Daoy (cell line): Measurements from ENCODE around the gene EIF5B. TPM values are rescaled to one million over a fixed set of nuclear protein-coding genes. Genes with fewer than 3 reads are reported as not detected.
"Not testable (repeated sequence)": the region's sequence is repeated elsewhere in the genome, so short reads cannot be mapped to it uniquely, and the experiment has no call there.

Source experiments
- DNase-seq: peaks from one replicate; pipeline ENCODE4 v3.0.0-alpha.2; 2015; ENCODE audit warnings: low read depth
- total RNA-seq: library from RNA; depleted of rRNA; stranded (reverse); fragments of >200 nt; shearing (Covaris generic); gene quantifications from 2 replicates; pipeline ENCODE4 v1.2.3, GENCODE V29; 2014

The EIF5B gene
- total RNA-seq, 1 experiment from 2014 or later = 16.6 TPM

DNA sequence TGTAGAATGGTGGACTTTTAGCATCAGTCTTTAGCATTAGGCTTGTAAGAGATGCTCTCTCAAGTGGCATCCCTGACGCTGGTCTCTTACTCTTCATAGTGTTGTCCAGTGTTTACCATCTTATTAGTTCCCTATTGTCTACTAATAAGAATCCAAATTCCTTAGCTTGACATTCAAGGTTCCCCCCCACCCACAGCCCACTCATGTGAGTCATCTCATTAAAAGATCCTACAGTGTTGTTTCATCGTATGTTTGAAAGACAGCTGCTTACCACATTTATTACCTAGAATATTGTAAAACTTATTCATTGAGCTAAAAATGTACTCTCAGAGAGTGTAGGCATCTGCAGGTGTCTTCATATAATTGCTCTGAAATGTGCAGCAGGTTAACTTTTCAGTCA, 28.5 kb downstream of the EIF5B start:
- DNase-seq = no peak

DNA sequence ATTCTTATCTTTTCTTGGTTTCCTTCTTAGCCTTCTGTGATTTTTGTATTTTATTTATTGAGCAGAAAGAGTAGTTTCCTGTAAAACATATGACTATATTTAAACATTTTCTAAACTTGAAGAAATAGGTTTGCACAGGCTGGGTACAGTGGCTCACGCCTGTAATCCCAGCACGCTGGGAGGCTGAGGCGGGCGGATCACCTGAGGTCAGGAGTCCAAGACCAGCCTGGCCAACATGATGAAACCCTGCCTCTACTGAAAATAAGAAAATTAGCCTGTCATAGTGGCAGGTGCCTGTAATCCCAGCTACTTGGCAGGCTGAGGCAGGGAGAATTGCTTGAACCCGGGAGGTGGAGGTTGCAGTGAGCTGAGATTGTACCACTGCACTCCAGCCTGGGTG, 31.7 kb downstream of the EIF5B start:
- not testable (repeated sequence) for DNase-seq

DNA sequence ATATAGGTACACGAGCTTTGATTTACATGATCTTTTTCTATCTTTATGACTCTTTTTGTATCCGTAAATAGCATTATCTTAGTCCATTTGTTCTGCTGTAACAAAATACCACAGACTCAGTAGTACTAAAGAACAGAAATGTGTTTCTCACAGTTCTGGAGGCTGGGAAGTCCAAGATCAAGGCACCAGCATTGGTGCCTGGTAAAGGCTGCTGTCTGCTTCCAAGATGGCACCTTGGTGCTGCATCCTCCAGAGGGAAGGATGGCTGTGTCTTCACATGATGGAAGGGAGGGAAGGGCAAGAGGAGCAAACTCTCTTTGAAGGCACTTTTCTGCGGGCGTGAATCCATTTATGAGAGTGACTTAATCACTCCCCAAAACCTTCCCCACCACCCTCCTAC, 36.0 kb downstream of the EIF5B start:
- no peak for DNase-seq

DNA sequence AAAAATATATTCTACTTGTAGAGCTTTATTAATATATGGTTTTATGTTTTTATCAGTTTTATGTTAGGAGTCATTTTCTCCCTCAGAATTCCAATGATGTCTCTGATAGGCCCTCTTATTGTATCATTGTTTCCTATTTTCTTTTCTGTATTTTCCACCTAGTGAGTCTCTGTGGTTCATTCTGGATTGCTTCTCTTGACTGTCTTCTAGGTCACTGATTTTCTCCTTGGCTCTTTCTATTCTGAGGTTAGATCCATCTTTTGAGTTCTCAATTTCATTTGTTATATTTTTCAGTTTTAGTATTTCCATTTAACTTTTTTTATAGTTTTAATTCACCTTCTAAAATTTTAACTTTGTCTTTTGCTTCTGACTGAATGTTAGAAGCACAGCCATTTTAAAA, 37.6 kb downstream of the EIF5B start:
- DNase-seq = no peak

DNA sequence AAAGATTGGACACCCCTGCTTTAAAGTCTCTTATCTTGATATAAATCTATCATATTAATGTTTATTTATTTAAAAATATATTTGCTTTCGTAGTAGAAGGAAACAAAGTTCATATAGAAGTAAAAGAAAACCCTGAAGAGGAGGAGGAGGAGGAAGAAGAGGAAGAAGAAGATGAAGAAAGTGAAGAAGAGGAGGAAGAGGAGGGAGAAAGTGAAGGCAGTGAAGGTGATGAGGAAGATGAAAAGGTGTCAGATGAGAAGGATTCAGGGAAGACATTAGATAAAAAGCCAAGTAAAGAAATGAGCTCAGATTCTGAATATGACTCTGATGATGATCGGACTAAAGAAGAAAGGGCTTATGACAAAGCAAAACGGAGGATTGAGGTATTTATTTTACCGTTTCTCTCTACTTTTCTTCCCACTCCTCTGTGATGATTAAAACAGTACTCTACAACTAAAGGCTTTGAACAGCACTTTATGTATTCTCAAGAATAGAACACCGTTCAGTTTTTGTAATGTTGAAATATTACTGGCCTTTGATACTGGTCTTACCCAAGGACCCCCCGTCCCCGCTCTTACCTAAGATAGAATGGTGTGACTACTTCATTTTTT, 39.2 kb downstream of the EIF5B start:
- no peak for DNase-seq

DNA sequence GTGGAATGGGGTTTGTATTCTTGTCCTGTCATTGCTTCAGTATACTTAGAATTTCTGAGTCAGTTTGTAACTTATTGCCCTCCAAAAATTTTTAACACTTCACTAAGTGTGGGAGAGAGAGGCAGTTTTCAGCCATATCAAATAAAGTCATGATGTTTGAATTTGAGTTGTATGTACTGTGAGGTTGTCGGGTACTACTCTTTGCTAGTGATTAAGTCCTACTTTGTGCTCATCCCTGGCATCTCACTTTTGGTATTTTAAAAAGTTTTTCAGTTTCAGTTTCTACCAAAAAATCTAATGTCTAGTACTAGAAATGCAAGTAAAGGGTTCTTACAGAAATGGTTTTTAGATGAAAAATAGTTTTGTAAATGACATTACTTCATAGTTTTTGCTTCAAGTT, 40.7 kb downstream of the EIF5B start:
- no peak for DNase-seq

DNA sequence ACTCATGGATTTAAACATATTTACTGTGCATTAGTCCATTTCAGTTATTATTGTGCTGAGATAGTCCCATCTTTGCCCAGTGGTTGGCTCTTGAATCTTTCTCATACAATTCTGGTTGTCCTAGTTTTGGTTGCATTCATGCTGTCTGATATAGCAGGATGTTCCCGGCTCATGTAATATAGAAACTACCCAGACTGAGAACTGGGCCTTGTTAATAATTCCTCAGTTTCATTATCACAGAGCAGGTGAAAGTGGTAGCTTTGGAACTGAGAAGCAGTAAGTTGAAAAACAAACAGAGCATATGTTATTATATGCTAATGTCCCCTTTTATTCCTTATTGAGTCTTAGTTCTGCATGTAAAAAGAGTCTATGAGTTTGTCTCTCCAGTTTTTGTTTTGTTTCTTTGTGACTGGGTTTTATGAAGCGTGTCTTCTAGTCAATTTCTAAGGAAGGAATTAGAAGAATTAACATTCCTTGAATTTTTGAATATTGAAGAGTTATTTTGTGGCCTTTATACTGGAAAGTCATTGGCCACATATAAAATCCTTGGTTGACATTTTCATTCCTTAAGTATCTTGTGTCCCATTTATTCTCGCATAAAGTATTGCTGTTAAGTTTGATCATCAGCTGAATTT, 43.3 kb downstream of the EIF5B start:
- no peak for DNase-seq

DNA sequence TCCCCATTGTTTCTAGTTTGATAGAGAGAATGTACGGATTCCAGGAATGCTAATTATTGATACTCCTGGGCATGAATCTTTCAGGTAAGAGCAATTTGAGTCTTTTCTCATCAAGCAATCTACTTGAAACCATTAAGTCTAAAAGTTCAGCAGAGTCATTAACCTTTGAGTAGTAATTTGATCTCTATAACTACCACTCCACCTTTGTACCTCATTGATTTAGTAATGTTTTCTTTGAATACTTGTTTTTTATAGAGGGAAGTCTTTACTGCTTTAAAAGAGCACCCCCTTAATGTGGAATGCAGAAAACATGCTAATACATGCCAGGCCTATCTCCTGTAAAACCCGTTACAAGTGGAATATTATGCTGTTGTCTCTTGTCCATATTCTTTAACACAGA, 45.0 kb downstream of the EIF5B start:
- no peak for DNase-seq

DNA sequence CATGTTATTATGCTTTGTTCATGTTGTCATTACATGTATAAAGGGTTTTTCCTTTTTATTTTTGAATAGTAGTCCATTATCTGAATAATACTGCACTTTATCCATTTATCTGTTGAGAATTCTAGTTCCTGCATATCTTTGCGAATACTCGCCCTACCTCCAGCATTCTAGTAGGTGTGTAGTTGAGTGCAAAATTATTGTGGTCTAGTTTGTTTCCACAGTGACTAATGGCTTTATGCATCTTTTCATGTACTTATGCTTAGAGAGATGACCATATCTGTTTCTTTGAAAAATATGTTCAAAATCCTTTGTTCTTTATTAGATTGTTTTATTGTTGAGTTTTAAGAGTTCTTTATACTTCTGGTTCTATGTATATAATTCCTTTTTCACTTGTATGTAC, 48.8 kb downstream of the EIF5B start:
- DNase-seq = no peak

DNA sequence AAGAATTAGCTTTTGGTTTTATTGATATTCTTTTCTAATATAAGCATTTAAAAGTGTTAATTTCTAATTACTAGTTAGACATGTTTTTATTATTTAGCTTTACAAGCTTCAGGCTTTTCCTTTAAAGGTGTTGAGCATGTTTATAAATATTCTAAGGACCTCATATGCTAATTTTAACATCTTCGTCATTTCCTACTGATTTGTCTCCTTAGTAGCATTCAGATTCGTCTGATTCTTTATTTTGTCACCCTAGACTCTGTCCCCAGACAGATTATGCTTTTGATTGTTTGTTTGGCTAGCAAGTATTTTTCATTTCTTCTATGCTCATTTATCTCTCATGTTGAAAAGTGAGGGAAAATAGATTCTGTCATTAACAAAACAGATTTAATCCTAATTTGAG, 51.7 kb downstream of the EIF5B start:
- no peak for DNase-seq

DNA sequence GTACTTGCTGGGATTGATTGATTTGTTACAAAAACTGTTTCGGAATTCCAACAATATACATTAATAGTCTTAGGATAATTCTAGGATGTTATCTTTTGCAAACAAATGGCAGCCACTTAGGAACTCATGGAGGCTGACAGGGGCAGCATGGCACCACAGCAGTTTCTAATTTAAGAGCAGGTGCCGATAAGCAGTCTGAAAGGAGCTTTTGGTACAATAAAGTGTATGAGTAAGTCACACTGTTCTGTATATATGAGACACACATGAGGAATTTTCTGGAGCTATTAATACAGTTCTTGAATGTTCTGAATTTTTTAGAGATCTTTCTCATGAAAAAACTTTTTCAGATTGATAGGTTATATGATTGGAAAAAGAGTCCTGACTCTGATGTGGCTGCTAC, 52.2 kb downstream of the EIF5B start:
- no peak for DNase-seq

DNA sequence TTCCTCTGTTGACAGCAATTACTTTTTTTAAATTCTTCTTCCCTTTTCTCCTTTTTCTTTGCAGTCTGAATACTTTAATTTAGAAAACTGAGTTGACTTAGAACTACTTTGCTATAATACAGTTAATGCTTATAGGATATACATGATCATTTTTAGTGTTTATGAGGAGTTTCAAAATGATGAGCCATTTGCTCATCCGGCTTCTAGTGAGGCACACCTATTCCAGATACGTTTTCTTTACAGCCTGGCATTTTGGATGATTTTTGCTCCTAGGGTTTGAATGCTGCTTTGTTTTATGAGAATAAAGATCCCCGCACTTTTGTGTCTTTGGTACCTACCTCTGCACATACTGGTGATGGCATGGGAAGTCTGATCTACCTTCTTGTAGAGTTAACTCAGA, 52.8 kb downstream of the EIF5B start:
- no peak for DNase-seq

DNA sequence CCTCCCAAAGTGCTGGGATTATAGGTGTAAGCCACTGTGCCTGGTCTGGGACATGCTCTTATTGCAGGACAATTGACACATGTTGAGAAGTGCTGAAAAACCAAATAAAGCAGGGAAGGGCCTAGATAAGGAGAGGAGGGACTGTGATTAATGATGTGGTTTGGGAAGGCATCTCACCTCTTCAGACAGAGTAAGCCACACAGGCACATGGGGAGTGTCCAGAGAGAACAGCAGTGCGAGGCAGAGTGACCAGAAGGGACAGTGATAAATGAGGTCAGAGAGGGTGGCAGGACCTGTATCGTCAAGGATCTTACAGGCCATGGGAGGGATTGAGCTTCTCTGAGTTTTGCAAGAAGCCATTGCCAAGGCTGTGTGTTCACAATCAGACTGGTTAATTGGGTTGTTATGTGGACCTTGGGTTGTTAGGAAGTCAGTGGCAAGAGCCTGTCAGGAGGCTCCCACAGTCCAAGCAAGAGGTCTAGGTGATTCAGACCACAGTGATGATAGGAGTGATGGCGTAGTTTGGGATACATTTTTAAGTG, 58.5 kb downstream of the EIF5B start:
- DNase-seq = no peak

DNA sequence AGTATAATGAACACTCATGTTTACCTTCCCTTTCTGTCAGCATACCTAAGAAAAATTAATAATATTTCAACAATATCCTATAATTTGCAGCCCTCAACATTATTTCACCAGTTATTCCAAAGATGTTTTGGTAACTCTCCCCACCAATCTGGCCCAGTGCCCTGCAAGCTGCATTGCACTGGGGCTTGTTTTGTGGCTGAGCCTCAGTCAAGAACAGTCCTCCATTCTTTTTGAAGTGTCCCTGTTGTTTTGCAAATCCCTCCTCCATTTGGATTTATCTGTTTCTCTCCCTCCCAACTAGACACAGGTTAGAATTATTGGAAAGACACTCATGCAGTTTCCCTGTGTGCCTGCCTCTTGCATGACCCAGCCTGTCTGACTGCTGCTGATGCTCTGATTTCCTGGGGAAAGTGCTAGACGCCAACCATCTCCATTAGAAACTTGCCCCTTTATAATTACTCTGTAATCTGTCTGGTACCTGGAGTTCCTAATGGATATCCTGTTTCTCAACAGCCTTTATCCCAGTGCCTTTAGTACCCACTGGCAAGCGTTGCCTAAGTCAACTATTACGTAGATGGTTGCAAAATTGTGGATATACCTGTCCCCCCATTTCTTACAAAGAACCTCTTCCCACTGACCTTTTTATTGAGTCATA, 60.2 kb downstream of the EIF5B start:
- DNase-seq = no peak

DNA sequence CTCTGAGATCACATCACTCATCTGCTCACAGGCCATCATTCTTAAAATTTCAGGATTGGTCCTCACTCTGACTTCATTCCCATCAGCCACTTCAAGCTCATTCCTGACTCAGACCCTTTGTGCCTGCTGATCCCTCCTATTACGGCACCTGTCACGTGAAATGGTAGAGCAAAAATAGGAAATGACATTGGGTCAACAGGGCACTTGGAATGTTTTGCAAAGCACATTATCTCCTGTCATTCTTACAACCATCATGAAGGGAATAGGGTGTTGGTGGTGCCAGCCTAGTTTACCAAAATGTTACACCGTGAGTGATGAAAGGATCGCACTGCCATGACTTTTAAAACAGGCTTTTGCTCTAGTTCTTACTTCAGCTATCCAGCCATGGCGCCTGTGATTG, 61.1 kb downstream of the EIF5B start:
- no peak for DNase-seq

DNA sequence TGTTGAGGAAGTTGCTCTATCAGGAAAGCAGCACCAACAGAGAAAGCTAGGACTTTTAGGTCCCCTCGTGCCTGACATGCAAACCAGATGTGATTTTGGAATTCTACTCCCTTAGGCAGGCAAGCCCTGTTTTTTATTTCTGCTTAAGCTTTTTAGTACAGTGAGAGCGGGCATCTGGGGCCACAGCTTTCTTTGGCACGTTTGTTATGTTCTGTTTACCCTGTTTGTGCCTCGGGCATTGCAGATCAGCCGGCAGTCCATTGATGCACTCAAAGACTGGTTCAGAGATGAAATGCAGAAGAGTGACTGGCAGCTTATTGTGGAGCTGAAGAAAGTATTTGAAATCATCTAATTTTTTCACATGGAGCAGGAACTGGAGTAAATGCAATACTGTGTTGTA, 61.9 kb downstream of the EIF5B start:
- DNase-seq = no peak

DNA sequence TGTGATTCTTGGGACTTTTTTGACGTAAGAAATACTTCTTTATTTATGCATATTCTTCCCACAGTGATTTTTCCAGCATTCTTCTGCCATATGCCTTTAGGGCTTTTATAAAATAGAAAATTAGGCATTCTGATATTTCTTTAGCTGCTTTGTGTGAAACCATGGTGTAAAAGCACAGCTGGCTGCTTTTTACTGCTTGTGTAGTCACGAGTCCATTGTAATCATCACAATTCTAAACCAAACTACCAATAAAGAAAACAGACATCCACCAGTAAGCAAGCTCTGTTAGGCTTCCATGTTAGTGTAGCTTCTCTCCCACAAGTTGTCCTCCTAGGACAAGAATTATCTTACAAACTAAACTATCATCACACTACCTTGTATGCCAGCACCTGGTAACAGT, 62.6 kb downstream of the EIF5B start:
- no peak for DNase-seq

DNA sequence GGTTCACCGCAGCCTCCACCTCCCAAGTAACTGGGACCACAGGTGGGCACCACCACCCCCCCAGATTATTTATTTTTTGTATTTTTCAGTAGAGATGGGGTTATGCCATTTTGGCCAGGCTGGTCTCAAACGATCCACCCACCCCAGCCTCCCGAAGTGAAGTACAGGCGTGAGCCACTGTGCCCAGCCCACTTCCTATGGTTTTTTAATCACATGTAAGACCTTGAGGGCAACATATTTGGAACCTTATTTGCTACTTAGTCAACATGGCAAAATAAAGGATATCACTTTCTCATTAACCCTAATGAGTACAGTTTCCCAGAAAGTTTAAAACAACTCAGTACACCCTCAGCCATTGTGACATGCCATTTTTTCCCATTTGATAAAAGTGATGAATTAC, 64.7 kb downstream of the EIF5B start:
- no peak for DNase-seq

DNA sequence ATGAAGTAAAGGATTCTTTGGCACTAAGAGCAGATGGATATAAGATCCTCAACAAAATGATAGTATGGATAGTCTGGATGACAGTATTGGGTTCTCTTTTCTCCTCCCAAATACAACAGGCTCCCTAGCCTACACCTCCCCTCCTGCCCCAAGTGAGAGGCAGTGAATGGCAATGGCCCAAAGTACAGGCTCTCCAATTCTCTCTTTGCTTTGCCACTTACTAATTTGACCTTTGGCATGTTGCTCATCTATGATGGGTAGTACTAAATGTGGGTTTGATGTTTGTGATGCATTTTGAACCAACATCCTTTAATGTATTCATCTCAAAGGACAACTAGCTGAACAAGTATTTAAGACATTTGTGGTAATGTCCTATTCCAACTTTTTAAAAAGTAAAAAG, 65.9 kb downstream of the EIF5B start:
- no peak for DNase-seq

DNA sequence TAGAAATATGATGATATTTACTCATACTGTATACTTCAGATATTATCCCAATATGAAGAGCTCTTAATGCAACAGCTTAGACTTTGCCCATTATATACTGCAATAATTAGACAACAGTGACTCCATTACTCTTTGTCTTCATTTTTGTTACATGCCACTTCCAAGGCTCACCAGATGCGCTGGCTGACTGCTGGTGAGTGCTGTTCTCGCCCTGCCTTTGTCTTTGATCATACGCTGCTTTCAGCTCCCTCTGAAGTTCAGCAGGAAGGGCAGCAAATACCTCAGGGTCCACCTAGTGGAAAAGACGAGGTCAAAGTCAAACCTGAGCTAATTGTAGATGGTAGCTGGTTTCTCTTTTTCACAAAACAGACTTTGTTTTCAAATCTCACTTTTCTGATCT, 66.3 kb downstream of the EIF5B start:
- no peak for DNase-seq

DNA sequence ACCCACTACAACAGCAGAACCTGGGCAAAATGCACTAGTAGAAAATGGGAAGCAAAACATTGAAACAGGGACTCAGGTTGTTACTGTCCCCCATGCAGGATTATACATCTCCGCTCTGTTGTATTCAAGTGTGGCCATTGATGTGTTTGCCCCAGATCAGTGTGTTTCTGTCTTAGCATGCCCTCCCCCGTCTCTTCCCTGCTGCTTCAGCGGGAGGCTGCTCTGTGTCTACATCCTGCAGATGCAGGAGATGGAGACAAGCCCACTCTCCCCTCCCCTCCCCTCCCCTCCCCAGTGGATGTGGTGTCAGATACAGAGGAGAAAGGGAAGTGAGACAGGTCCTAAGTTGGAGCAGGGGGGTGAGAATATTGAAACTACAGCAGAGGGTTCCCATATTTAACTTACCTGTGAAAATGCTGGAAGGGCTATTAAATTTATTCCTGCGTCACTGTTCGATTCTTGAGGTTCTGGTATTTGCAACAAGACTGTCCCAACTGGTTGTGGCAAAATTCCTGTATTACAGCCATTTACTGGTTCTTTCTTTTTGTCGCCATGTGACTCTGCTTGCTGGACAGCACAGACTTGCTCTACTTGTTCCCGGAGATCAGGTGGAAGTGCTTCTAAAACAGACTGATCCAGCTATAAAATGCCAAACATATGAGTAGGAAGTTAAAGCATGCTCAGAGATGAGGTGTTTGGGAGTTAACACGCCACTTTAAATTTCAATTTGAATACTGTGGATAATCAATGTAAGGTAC, 67.0 kb downstream of the EIF5B start:
- no peak for DNase-seq

DNA sequence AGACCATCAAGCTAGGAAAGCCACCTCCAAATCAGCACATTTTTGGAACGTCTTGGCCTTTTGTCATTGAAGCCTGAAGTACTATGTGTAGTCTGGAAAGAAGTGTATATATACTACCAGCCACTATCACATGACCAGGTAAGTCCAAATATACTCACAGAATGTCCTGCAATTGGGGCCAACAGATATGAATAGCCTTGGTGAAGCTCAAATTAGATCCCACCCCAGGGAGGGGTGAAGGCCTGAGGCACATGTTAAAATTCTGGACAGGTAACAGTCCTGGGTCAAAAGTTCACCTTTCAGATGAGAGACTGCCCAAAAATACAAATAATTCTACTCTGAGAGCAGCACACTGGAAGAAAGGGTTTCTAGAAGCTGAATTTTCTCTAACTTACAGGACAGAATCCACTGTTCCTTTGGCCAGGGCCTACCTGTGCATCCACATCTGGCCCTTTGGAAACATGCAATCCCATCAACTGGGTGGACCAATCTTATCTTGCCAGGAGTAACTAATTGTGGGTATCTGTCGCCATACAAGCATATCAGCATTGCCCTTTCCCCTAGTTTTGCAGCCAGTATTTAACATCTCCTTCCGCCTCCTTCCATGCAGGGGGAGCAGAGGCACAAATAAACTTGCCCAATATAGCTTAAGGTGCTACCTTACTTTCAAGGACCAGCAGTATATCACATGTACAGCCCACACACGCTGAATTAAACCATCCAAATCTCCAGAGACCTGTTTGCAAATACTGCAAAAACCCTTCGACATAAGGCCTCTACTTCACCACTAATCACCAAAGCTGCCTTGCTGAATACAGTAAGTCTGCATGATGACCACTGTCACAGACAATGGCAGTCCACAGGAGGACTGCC, 67.8 kb downstream of the EIF5B start:
- no peak for DNase-seq
